Endothelial cell of umbilical vein (primary cell): ENCODE measurements around the gene ST6GALNAC4. TPM values are rescaled to one million over a fixed set of nuclear protein-coding genes. Genes with fewer than 3 reads are reported as not detected.

Source experiments
- BruUV-seq: library from RNA; stranded (reverse); fragments of 400-500 nt; replicated peaks from 2 replicates; lab custom pipeline; 2021; lab: Mats Ljungman, UMichigan
- CTCF ChIA-PET: fragments of 300-600, 350-600 bp; sonication (Branson Sonifier 250); formaldehyde crosslinking; loops from one replicate; lab custom pipeline; 2021; ENCODE audit warnings: antibody characterized with exemption, inconsistent platforms; lab: Charles Lee
- POLR2A ChIA-PET: fragments of 300-600, 350-600 bp; sonication (Branson Sonifier 250); formaldehyde crosslinking; loops from one replicate; lab custom pipeline; 2021; ENCODE audit warnings: antibody characterized with exemption, inconsistent platforms; lab: Charles Lee
- DNase-seq: peaks from one replicate; pipeline ENCODE4 v3.0.0-alpha.2; 2011; ENCODE audit warnings: low read depth, low spot score
- FAIRE-seq: peaks from 2 replicates; lab custom pipeline; 2011; peaks lifted over from hg19 to GRCh38; lab: Jason Lieb, UNC
- H2AFZ ChIP-seq: 2 replicates; pipeline ENCODE4 v1.6.0; 2012; ENCODE audit warnings: low read depth, low read length, control low read depth, inconsistent platforms
- H3K27ac ChIP-seq: 2 replicates; pipeline ENCODE4 v1.5.1; 2011; ENCODE audit warnings: low read depth, mild to moderate bottlenecking, control low read depth, low read length, moderate library complexity; ENCODE audit not compliant: insufficient read depth
- H3K27me3 ChIP-seq, 2 experiments: 2 replicates each; pipeline versions ENCODE4 v1.6.0 to v1.6.1; 2011; ENCODE audit warnings: low read length in 2 of 2, mixed read lengths in 1 of 2; ENCODE audit not compliant: control insufficient read depth in 2 of 2, insufficient read depth in 2 of 2
- H3K36me3 ChIP-seq, 2 experiments: 2 replicates in 1 of 2; 3 replicates in 1 of 2; pipeline ENCODE4 v1.5.1; 2011; ENCODE audit warnings: low read length in 2 of 2, mild to moderate bottlenecking in 1 of 2, moderate library complexity in 1 of 2; ENCODE audit not compliant: control insufficient read depth in 2 of 2, insufficient read depth in 2 of 2; ENCODE audit errors: extremely low read depth in 1 of 2
- H3K4me1 ChIP-seq: 3 replicates; pipeline ENCODE4 v1.5.1; 2011; ENCODE audit warnings: mild to moderate bottlenecking, low read length; ENCODE audit not compliant: control insufficient read depth, insufficient read depth; ENCODE audit errors: extremely low read depth
- H3K4me2 ChIP-seq: 2 replicates; pipeline ENCODE4 v1.6.1; 2011; ENCODE audit warnings: low read length, control low read depth, mixed read lengths; ENCODE audit not compliant: insufficient read depth
- H3K4me3 ChIP-seq, 3 experiments: fragments of 200-600 bp in 1 of 3; sonication (generic), shearing (Covaris generic) in 1 of 3; replicated peaks in 1 of 3; 2 replicates each; pipeline ENCODE4 v1.5.1; 2011 to 2016; ENCODE audit warnings: control low read depth in 3 of 3, low read length in 3 of 3, mild to moderate bottlenecking in 2 of 3, inconsistent platforms in 1 of 3, low read depth in 1 of 3, moderate library complexity in 1 of 3; ENCODE audit not compliant: insufficient read depth in 1 of 3
- H3K79me2 ChIP-seq: 2 replicates; pipeline ENCODE4 v1.6.0; 2012; ENCODE audit warnings: low read length, inconsistent platforms; ENCODE audit not compliant: control insufficient read depth, insufficient read depth
- H3K9ac ChIP-seq: replicated peaks from 2 replicates; pipeline ENCODE3; 2011; ENCODE audit warnings: low read length, control low read depth; ENCODE audit not compliant: insufficient read depth; ENCODE audit errors: extremely low read depth
- H3K9me1 ChIP-seq: replicated peaks from 3 replicates; pipeline ENCODE4 v1.6.0; 2011; ENCODE audit warnings: mild to moderate bottlenecking, low read length; ENCODE audit not compliant: control insufficient read depth, insufficient read depth; ENCODE audit errors: extremely low read depth
- H3K9me3 ChIP-seq: replicated peaks from 2 replicates; pipeline ENCODE4 v1.5.1; 2012; ENCODE audit warnings: low read length, inconsistent platforms; ENCODE audit not compliant: control insufficient read depth, insufficient read depth
- H4K20me1 ChIP-seq: replicated peaks from 2 replicates; pipeline ENCODE3; 2011; ENCODE audit warnings: mild to moderate bottlenecking, low read length; ENCODE audit not compliant: control insufficient read depth, insufficient read depth; ENCODE audit errors: extremely low read depth
- CTCF ChIP-seq, 2 donors: IDR thresholded peaks; 1 replicate in 1 of 2; 2 replicates in 1 of 2; pipeline ENCODE4 v1.5.1; 2011; ENCODE audit warnings: low read length in 2 of 2, mild to moderate bottlenecking in 2 of 2, moderate library complexity in 2 of 2, control low read depth in 1 of 2, inconsistent platforms in 1 of 2, low read depth in 1 of 2; ENCODE audit not compliant: insufficient read depth in 1 of 2; ENCODE audit errors: extremely low read depth in 1 of 2
- EZH2 ChIP-seq: IDR thresholded peaks from 2 replicates; pipeline ENCODE4 v1.6.1; 2012; ENCODE audit warnings: borderline replicate concordance, low read depth, mild to moderate bottlenecking, moderate library complexity, low read length, inconsistent platforms; ENCODE audit not compliant: severe bottlenecking
- FOS ChIP-seq: IDR thresholded peaks from 2 replicates; pipeline ENCODE4 v1.6.1; 2011; ENCODE audit warnings: mild to moderate bottlenecking, low read length, moderate library complexity, borderline replicate concordance; ENCODE audit not compliant: insufficient read depth
- GATA2 ChIP-seq: IDR thresholded peaks from 2 replicates; pipeline ENCODE4 v1.7.0; 2011; ENCODE audit warnings: low read depth, mild to moderate bottlenecking, moderate library complexity, mixed read lengths, low read length; ENCODE audit not compliant: insufficient read length, insufficient read depth
- JUN ChIP-seq: IDR thresholded peaks from 2 replicates; pipeline ENCODE4 v1.6.1; 2011; ENCODE audit warnings: borderline replicate concordance, low read depth; ENCODE audit not compliant: insufficient read length, insufficient read depth
- MAX ChIP-seq: IDR thresholded peaks from 2 replicates; pipeline ENCODE4 v1.6.1; 2011; ENCODE audit not compliant: insufficient read depth, insufficient read length
- MYC ChIP-seq: IDR thresholded peaks from one replicate; pipeline ENCODE4 v1.6.1; 2011; ENCODE audit warnings: mild to moderate bottlenecking, low read depth, low read length
- POLR2A ChIP-seq: IDR thresholded peaks from 2 replicates; pipeline ENCODE4 v1.6.1; 2012; ENCODE audit warnings: low read depth, mild to moderate bottlenecking, control low read depth, low read length
- POLR2AphosphoS5 ChIP-seq: IDR thresholded peaks from 2 replicates; pipeline ENCODE4 v1.6.1; 2012; ENCODE audit warnings: low read depth, mild to moderate bottlenecking, control low read depth, low read length, moderate library complexity; ENCODE audit not compliant: insufficient read depth
- dilution Hi-C: fragments of 300-500 bp; cut with MboI; formaldehyde crosslinking; loops from one replicate; pipeline ENCODE4 v1.15.0; 2019; ENCODE audit warnings: low sequenced_read_pairs; ENCODE audit not compliant: extremely low pct_ligation_motif_present
- intact Hi-C: fragments of 100-400 bp; cut with micrococcal nuclease; formaldehyde crosslinking; loops from one replicate; pipeline ENCODE4 v1.10.0; 2022
- polyA plus RNA-seq, 4 experiments: library from polyadenylated mRNA; depleted of rRNA in 3 of 4; stranded (reverse) in 3 of 4; unstranded in 1 of 4; fragments of >200 nt; gene quantifications; 2 replicates each; pipeline versions ENCODE4 v1.2.1 to v1.2.3, GENCODE V29; 2011 to 2012; ENCODE audit warnings: missing spikeins in 1 of 4
- total RNA-seq: library from RNA; stranded (reverse); gene quantifications from 2 replicates; pipeline ENCODE4 v1.2.3, GENCODE V29; 2021

ST6GALNAC4 gene
- total and polyA plus RNA-seq, 2 donors (not counting 3 experiments of a cell fraction or from before 2014, with no cell fraction given): 45.9 to 85.3 TPM

- no peak overlapping the region for H2AFZ ChIP-seq
- H3K27ac ChIP-seq: no peak overlapping the region
- dilution Hi-C loops: no loop called here
- no peaks in the 10 kb centered on the region for H3K9me3 ChIP-seq
- no peaks in the 10 kb centered on the region for H3K9me1 ChIP-seq
- CTCF ChIA-PET: interaction anchor here (0.7 to 3.3 kb wide), 4 partner anchors 58 to 169 kb away, joined by 3 to 17 read pairs (median 4); no protein-coding TSS in a partner anchor
- no peaks in the 10 kb centered on the region for H3K27me3 ChIP-seq
- no peak overlapping the region for H3K4me2 ChIP-seq
- POLR2A ChIA-PET: no interaction called here
- DNase-seq (no peak), FAIRE-seq (no peak)
- no peak overlapping the region for H3K9ac ChIP-seq
- intact Hi-C loops: no loop called here
- peaks cover 0 to 5% of the 10 kb centered on the region in 2 experiments for H3K36me3 ChIP-seq
- H4K20me1 ChIP-seq: no peaks in the 10 kb centered on the region
- no TSS peak for BruUV-seq
- no peak overlapping the region for H3K4me3 ChIP-seq
- H3K4me1 ChIP-seq: peaks cover 6% of the 10 kb centered on the region
- TF ChIP-seq FOS (no peak), POLR2AphosphoS5 (no peak), MYC (no peak), MAX (no peak), JUN (no peak), EZH2 (no peak), GATA2 (no peak), CTCF (IDR thresholded peaks at IDR 0.05; ENCODE audit: extremely low read depth in 1 of 2, insufficient read depth in 1 of 2, low read depth in 1 of 2, low read length in 2 of 2) (no peak), POLR2A (no peak)
- H3K79me2 ChIP-seq: no peaks in the 10 kb centered on the region
Measured at GRCh38 chr9:127947841-127948710, 31.2 kb upstream of the ST6GALNAC4 start.
